K562 (cell line): ENCODE measurements around the gene PMIS2. TPM values are rescaled to one million over a fixed set of nuclear protein-coding genes. Genes with fewer than 3 reads are reported as not detected.

ENCODE experiments used
- CHD4 ChIP-seq: fragments of 200-600 bp; sonication (generic); IDR thresholded peaks from 3 replicates; pipeline ENCODE4 v1.6.1; 2012; ENCODE audit warnings: low read depth, mild to moderate bottlenecking, mixed read lengths, low read length, inconsistent platforms; ENCODE audit not compliant: insufficient read depth, insufficient replicate concordance, poor library complexity, severe bottlenecking
- CREBBP ChIP-seq: IDR thresholded peaks from one replicate; pipeline ENCODE4 v1.6.1; 2012; ENCODE audit warnings: low read depth, mild to moderate bottlenecking, control low read depth, inconsistent platforms, low read length
- ELF2 ChIP-seq: fragments of 250-450 bp; sonication (Bioruptor Pico); IDR thresholded peaks from 2 replicates; pipeline ENCODE4 v1.5.0; 2021; ENCODE audit warnings: mild to moderate bottlenecking
- HDAC3 ChIP-seq: fragments of 450-650 bp; IDR thresholded peaks from 2 replicates; pipeline ENCODE4 v1.6.1; 2018; ENCODE audit warnings: borderline replicate concordance, mild to moderate bottlenecking, moderate library complexity; ENCODE audit not compliant: partially characterized antibody
- KDM4B ChIP-seq, 2 experiments: fragments of 450-650 bp in 1 of 2; sonication (generic) in 1 of 2; IDR thresholded peaks; 2 replicates each; pipeline ENCODE4 v1.6.1; 2016 to 2017; ENCODE audit warnings: borderline replicate concordance in 2 of 2, antibody characterized with exemption in 1 of 2, low read depth in 1 of 2, mild to moderate bottlenecking in 1 of 2
- MCM2 ChIP-seq: fragments of 450-650 bp; IDR thresholded peaks from 2 replicates; pipeline ENCODE4 v1.6.1; 2017; ENCODE audit warnings: low read depth, mild to moderate bottlenecking
- NBN ChIP-seq: fragments of 450-650 bp; IDR thresholded peaks from 2 replicates; pipeline ENCODE4 v1.6.1; 2016; ENCODE audit warnings: low read depth, mild to moderate bottlenecking
- RAD21 ChIP-seq, 2 experiments: fragments of 250-450 bp in 1 of 2; fragments of 450-650 bp in 1 of 2; sonication (Bioruptor Pico) in 1 of 2; formaldehyde crosslinking in 1 of 2; IDR thresholded peaks in 1 of 2; conservative IDR thresholded peaks in 1 of 2; 2 replicates each; pipeline versions ENCODE4 v1.4.0 to v1.8.0; 2020 to 2022; ENCODE audit warnings: mild to moderate bottlenecking in 2 of 2, moderate library complexity in 1 of 2
- SUPT5H ChIP-seq: fragments of 450-650 bp; IDR thresholded peaks from 2 replicates; pipeline ENCODE4 v1.6.1; 2016
- TFAM ChIP-seq: fragments of 250-450 bp; sonication (Bioruptor Pico); conservative IDR thresholded peaks from 2 replicates; pipeline ENCODE4 v1.5.0; 2021; ENCODE audit warnings: mild to moderate bottlenecking, moderate library complexity
- YBX1 ChIP-seq: fragments of 450-650 bp; IDR thresholded peaks from 2 replicates; pipeline ENCODE4 v1.7.1; 2016; ENCODE audit warnings: mild to moderate bottlenecking
- ZBTB7A ChIP-seq: IDR thresholded peaks from 2 replicates; pipeline ENCODE4 v1.6.1; 2011; ENCODE audit warnings: low read depth, mild to moderate bottlenecking, low read length, moderate library complexity, borderline replicate concordance; ENCODE audit not compliant: control insufficient read depth
- ZNF311 ChIP-seq: fragments of 250-450 bp; sonication (Bioruptor Pico); IDR thresholded peaks from 2 replicates; pipeline ENCODE4 v1.4.0; 2020; ENCODE audit warnings: mild to moderate bottlenecking, moderate library complexity
- polyA plus RNA-seq, 8 experiments: library from polyadenylated mRNA; depleted of rRNA in 4 of 8; stranded (reverse) in 5 of 8; unstranded in 3 of 8; fragments of >200 nt; fragmentation: Nextera tagmentation in 2 of 8; fragmentation: Illumina TruSeq in 1 of 8; extraction: Ambion mirVana in 2 of 8; extraction: Trizol in 1 of 8; gene quantifications; 2 replicates each; pipeline versions ENCODE4 v1.2.1 to v1.2.3, GENCODE V29; 2011 to 2014; ENCODE audit warnings: inconsistent platforms in 1 of 8, missing spikeins in 1 of 8
- total RNA-seq, 7 experiments: library from RNA; depleted of rRNA in 6 of 7; stranded (reverse); fragments of >200 nt in 6 of 7; fragmentation: Illumina TruSeq in 2 of 7; extraction: Trizol in 2 of 7; gene quantifications; 2 replicates each; pipeline versions ENCODE4 v1.2.1 to v1.2.3, GENCODE V29; 2011 to 2021; ENCODE audit warnings: low replicate concordance in 1 of 7
- TF ChIP-seq, protein P1 (sequence below): sonication (generic); formaldehyde crosslinking; IDR thresholded peaks from 2 replicates; pipeline ENCODE4 v1.8.1; 2023; ENCODE audit warnings: mild to moderate bottlenecking, missing genetic modification reagents
- TF ChIP-seq, protein P2 (sequence below): IDR thresholded peaks from 2 replicates; pipeline ENCODE4 v1.6.1; 2011; ENCODE audit not compliant: insufficient read length; ENCODE audit errors: extremely low read depth
- TF ChIP-seq, protein P3 (sequence below): fragments of 250-450 bp; sonication (Bioruptor Pico); IDR thresholded peaks from 2 replicates; pipeline ENCODE4 v1.8.0; 2021; ENCODE audit warnings: mild to moderate bottlenecking, moderate library complexity
- TF ChIP-seq, protein P4 (sequence below): fragments of 450-650 bp; formaldehyde crosslinking; IDR thresholded peaks from 2 replicates; pipeline ENCODE4 v1.4.0; 2020; ENCODE audit warnings: mild to moderate bottlenecking

The PMIS2 gene
- total and polyA plus RNA-seq, 9 of the 15 experiments (the other 6 are each of a cell fraction or from before 2014, with no cell fraction given) = not detected

DNA sequence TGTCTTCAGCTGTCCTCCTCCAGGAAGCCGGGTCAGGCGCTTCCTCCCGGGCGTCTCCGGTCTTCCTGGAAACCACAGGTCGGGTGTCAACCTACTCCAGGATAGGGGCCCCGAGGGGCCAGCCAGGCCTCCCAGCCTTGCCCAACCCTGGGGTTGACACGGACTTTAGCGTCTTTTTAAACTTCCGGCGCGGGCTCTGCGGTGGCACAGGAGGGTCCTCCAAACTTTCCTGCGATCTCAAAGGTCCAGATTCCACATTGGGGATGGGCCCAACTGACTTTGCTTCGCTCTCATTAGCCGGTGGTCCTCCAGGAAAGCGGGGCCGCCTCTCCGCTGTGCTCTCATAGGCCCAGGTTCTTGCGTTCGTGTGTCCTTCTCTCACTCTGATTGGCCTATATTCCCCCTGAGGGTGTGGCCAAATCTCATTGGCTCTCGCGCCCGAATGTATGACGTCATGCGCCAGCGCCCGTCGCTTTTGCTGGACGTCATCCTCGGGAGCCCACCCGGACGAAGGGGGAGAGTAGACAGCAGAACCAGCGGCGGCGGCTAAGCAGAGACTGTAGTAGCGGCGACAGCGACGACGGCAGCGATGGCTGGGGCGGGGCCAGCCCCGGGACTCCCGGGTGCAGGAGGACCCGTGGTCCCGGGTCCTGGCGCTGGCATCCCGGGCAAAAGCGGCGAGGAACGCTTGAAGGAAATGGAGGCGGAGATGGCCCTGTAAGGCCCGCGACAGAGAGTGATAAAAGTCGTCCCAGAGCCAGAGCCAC is 42.8 kb downstream of the PMIS2 start, which contains the start of gene RBM42 (continued):
- TF ChIP-seq ELF2 (CRISPR knock-in tag) (peak; percentile 82; the same call in 1 of the 2 replicates), KDM4B (IDR thresholded peaks at IDR 0.05; ENCODE audit: borderline replicate concordance in 2 of 2, low read depth in 1 of 2) (no peak), ZNF311 (CRISPR knock-in tag) (0 out of 2 replicates have a peak, but pooled peaks have one; percentile 58), SUPT5H (peak; percentile 81), RAD21 (CRISPR knock-in tag; conservative IDR thresholded peaks at IDR 0.05 in 1 of 2, IDR thresholded peaks at IDR 0.05 in 1 of 2) (no peak), CREBBP (no peak), NBN (peak; percentile 100), HDAC3 (no peak), ZBTB7A (peak; percentile 76; the same call in 1 of the 2 replicates), CHD4 (no peak), TFAM (no peak), MCM2 (no peak), YBX1 (no peak)
- TF ChIP-seq, protein P1, sequence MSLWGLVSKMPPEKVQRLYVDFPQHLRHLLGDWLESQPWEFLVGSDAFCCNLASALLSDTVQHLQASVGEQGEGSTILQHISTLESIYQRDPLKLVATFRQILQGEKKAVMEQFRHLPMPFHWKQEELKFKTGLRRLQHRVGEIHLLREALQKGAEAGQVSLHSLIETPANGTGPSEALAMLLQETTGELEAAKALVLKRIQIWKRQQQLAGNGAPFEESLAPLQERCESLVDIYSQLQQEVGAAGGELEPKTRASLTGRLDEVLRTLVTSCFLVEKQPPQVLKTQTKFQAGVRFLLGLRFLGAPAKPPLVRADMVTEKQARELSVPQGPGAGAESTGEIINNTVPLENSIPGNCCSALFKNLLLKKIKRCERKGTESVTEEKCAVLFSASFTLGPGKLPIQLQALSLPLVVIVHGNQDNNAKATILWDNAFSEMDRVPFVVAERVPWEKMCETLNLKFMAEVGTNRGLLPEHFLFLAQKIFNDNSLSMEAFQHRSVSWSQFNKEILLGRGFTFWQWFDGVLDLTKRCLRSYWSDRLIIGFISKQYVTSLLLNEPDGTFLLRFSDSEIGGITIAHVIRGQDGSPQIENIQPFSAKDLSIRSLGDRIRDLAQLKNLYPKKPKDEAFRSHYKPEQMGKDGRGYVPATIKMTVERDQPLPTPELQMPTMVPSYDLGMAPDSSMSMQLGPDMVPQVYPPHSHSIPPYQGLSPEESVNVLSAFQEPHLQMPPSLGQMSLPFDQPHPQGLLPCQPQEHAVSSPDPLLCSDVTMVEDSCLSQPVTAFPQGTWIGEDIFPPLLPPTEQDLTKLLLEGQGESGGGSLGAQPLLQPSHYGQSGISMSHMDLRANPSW (CRISPR knock-in tag) = no peak
- TF ChIP-seq, protein P2, sequence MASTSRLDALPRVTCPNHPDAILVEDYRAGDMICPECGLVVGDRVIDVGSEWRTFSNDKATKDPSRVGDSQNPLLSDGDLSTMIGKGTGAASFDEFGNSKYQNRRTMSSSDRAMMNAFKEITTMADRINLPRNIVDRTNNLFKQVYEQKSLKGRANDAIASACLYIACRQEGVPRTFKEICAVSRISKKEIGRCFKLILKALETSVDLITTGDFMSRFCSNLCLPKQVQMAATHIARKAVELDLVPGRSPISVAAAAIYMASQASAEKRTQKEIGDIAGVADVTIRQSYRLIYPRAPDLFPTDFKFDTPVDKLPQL = no peak
- TF ChIP-seq, protein P3, sequence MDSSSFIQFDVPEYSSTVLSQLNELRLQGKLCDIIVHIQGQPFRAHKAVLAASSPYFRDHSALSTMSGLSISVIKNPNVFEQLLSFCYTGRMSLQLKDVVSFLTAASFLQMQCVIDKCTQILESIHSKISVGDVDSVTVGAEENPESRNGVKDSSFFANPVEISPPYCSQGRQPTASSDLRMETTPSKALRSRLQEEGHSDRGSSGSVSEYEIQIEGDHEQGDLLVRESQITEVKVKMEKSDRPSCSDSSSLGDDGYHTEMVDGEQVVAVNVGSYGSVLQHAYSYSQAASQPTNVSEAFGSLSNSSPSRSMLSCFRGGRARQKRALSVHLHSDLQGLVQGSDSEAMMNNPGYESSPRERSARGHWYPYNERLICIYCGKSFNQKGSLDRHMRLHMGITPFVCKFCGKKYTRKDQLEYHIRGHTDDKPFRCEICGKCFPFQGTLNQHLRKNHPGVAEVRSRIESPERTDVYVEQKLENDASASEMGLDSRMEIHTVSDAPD (CRISPR knock-in tag) = no peak
- TF ChIP-seq, protein P4, sequence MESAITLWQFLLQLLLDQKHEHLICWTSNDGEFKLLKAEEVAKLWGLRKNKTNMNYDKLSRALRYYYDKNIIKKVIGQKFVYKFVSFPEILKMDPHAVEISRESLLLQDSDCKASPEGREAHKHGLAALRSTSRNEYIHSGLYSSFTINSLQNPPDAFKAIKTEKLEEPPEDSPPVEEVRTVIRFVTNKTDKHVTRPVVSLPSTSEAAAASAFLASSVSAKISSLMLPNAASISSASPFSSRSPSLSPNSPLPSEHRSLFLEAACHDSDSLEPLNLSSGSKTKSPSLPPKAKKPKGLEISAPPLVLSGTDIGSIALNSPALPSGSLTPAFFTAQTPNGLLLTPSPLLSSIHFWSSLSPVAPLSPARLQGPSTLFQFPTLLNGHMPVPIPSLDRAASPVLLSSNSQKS = no peak
